HG02852 (cell line): Measurements from ENCODE around the gene CATSPERE.
A peak's percentile ranks its signal among the peaks of the same experiment; 100 is the strongest.
"Not testable (repeated sequence)": the region's sequence is repeated elsewhere in the genome, so short reads cannot be mapped to it uniquely, and the experiment has no call there.

ENCODE experiments used
- ATAC-seq: cut with Tn5 transposase; IDR thresholded peaks from one replicate; pipeline ENCODE4 v1.9.1; 2021; ENCODE audit warnings: mild to moderate bottlenecking, moderate library complexity; ENCODE audit not compliant: unreplicated experiment

Gene CATSPERE

DNA sequence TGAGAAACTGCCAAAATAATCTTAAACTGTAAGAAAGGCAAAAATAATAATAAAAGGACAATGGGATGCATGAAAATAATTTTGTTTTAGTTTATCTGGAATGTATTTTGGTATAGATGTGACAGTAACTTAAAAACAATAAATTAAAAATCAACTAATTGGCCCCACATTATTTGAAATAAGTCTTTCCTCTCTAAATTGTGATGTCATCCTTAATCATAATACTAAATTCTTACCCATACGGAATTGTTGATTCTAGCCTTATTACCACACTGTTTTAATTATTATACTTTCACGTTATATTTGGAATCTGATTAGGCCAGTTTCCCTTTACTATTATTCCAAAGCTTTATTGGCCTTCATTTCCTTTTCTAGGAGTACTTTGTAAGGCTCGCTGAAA is 199.5 kb downstream of the CATSPERE start:
- no peak for ATAC-seq

DNA sequence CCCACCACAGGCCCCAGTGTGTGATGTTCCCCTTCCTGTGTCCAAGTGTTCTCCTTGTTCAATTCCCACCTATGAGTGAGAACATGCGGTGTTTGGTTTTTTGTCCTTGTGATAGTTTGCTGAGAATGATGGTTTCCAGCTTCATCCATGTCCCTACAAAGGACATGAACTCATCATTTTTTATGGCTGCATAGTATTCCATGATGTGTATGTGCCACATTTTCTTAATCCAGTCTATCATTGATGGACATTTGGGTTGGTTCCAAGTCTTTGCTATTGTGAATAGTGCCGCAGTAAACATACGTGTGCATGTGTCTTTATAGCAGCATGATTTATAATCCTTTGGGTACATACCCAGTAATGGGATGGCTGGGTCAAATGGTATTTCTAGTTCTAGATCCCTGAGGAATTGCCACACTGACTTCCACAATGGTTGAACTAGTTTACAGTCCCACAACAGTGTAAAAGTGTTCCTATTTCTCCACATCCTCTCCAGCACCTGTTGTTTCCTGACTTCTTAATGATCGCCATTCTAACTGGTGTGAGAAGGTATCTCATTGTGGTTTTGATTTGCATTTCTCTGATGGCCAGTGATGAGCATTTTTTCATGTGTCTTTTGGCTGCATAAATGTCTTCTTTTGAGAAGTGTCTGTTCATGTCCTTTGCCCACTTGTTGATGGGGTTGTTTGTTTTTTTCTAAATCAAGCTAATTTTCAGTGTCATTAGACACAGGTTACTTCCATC is 200.7 kb downstream of the CATSPERE start:
- not testable (repeated sequence) for ATAC-seq

DNA sequence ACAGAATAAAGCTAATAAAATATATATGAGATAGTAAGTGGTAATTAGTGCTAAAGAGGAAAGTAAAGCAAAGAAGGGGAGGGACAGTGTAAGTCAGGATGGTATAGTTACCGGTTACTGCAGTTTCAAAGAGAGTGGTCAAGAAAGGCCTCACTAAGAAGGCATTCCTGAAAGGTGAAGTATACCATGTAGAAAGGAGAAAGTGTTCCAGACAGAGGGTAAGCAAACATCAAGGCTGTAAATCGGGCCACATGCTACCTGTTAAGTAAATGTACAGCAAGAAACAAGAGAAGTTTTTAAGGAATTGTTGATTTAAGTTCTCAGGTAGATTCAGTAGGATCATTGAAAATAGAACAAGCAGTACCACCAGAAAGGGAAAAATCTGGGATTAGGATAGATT is 201.5 kb downstream of the CATSPERE start:
- ATAC-seq, result no peak

GRCh38 chr1:244664353-244664752 is 203.3 kb downstream of the CATSPERE start:
- no peak for ATAC-seq

DNA sequence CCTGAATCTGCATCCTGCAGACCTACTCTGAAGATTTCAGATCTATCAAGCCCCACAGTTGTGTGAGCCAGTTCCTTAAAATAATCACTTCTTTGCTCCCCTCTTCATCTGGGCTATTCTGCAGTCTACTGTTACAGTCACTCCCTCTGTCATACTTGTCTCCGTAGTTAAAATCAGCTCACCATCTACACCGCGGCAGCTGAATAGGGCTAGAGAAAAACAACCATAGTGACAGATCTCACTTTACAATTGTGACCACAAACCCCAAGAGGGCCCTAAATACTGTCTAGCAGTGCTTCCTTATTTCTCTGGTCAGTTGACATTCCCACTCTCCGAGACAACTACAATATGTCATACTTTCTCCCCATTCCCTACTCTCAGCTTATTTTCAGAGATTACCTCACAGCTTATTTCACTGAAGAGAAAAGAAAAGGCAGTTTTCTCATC is 204.7 kb downstream of the CATSPERE start:
- peak; percentile 90 for ATAC-seq

DNA sequence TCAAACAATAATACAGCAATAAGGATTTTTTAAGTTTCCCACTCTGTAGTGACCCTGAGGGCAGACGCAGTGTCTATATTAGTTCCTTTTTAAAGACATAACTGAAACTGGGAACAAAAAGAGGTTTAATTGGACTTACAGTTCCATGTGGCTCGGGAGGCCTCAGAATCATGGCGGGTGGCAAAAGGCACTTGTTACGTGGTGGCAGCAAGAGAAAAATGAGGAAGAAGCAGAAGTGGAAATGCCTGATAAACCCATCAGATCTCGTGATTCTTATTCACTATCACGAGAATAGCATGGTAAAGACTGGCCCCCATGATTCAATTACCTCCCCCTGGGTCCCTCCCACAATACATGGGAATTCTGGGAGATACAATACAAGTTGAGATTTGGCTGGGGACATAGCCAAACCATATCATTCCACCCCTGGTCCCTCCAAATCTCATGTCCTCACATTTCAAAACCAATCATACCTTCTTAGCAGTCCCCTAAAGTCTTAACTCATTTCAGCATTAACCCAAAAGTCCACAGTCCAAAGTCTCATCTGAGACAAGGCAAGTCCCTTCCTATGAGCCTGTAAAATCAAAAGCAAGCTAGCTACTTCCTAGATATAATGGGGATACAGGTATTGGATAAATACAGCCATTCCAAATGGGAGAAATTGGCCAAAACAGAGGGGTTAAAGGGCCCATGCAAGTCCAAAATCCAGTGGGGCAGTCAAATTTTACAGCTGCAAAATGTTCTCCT is 205.8 kb downstream of the CATSPERE start:
- ATAC-seq, result not testable (repeated sequence)

GRCh38 chr1:244667797-244668196 is 206.7 kb downstream of the CATSPERE start:
- no peak for ATAC-seq

DNA sequence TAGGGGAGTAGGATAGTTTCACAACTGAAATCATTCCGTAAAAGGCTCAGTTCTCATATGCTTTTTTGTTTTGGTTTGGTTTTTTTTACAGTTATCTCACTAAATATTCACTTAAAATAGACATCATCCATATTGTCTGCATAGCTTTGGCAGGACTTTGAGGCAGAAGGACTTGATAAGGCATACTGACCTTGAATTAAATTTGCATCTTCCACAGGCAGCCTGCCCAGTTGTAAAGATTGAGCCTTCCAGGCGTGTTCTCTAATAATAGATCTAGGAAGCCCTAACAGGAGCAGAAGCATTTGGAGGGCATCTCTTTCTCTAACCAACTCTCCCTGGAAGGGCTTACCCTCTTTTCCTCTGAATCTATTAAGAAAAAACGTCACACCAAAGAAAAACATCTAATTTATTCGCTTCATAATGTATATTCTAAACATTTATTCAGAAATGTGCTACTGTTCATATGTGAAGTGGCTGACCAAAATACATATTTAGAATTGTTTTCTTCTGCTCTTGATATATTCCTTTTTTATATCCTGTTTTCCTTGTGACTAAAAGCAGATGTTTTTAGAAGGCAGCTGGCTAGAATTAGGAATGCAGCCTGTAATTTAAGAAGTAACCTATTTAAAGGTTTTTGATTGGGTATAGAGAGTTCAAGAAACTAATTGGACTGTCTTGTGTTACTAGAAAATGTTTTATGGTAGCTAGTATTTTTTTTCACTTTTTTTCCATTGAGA is 212.0 kb downstream of the CATSPERE start:
- no peak for ATAC-seq

GRCh38 chr1:244674446-244674845 is 213.4 kb downstream of the CATSPERE start:
- no peak for ATAC-seq

- ATAC-seq, result no peak
Observed at GRCh38 chr1:244675167-244675566, 214.1 kb downstream of the CATSPERE start.

DNA sequence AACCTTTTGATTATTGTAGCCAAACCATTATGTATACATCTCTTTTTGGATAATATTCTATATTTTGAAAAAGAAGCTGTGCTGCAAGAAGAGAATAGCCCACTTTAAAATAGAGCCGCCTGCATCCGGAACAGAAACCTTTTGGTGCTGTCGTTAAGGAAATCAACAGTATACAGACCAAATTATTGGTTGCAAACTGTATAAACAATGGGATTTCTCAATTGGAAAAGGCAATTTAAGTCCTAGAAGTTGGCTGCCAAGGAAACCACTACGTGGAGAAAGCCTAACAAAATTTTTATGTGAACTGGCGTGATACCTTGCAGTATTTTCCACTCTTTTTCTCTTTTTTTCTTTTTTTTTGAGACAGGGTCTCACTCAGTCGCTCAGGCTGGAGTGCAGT is 217.6 kb downstream of the CATSPERE start:
- no peak for ATAC-seq

DNA sequence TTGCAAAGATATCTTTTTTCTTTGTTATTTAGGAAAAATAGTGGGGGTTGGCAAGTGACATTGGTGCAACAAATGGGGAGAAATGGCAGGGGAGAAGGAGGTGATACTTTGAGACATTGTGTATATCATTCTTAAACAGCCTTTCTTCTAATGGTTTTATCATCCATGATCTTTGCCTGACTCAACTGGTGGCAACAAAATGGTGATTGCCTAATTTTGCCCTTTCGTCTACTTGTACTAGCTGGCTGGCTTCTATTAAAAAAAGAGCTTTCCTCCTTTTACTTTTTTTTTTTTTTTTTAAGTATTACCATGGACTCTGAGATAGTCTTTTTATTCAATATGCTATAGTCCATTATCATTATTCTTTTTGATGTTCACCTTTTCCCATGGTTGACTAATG is 219.6 kb downstream of the CATSPERE start:
- ATAC-seq, result no peak

- not testable (repeated sequence) for ATAC-seq
Observed at GRCh38 chr1:244682087-244682486, 221.0 kb downstream of the CATSPERE start.
